OCI-M2 (cell line): Measurements from ENCODE around the gene OBSCN.

Source experiments
- DNase-seq: peaks from one replicate; lab custom pipeline; 2025; ENCODE audit not compliant: unreplicated experiment; lab: John Stamatoyannopoulos, UW

OBSCN gene

GRCh38 chr1:228364068-228364705, 156.3 kb downstream of the OBSCN start:
- DNase-seq: no peak

- no peak for DNase-seq
These were observed 156.9 kb downstream of the OBSCN start for GRCh38 chr1:228364706-228365213.

GRCh38 chr1:228365271-228366061, 157.6 kb downstream of the OBSCN start:
- no peak for DNase-seq

- DNase-seq: no peak
These were observed 158.4 kb downstream of the OBSCN start for GRCh38 chr1:228366062-228366865.

GRCh38 chr1:228366866-228367741, 159.3 kb downstream of the OBSCN start:
- DNase-seq: no peak

- DNase-seq: no peak
These were observed 160.3 kb downstream of the OBSCN start for GRCh38 chr1:228367798-228368791.

GRCh38 chr1:228368801-228369607, 161.2 kb downstream of the OBSCN start:
- DNase-seq: peak; percentile 52

- no peak for DNase-seq
These were observed 162.0 kb downstream of the OBSCN start for GRCh38 chr1:228369608-228370438.

GRCh38 chr1:228370439-228370940, 162.6 kb downstream of the OBSCN start:
- DNase-seq: no peak

GRCh38 chr1:228370941-228371740, 163.3 kb downstream of the OBSCN start:
- no peak for DNase-seq

- no peak for DNase-seq
These were observed 163.9 kb downstream of the OBSCN start for GRCh38 chr1:228371741-228372182.

GRCh38 chr1:228372183-228373003, 164.5 kb downstream of the OBSCN start:
- DNase-seq: no peak

- no peak for DNase-seq
These were observed 165.3 kb downstream of the OBSCN start for GRCh38 chr1:228373004-228373680.

GRCh38 chr1:228373681-228374571, 166.1 kb downstream of the OBSCN start:
- DNase-seq: no peak
